RWPE2 (cell line): Measurements from ENCODE around the gene CAPZB.

ENCODE experiments used
- ATAC-seq: fragments of 200-7000 bp; cut with Tn5 transposase; 3 replicates; pipeline ENCODE4 v1.9.1; 2021; ENCODE audit warnings: low read depth
- DNase-seq: peaks from one replicate; pipeline ENCODE4 v3.0.0-alpha.2; 2020; ENCODE audit warnings: low spot score
- H3K27ac ChIP-seq: fragments of 450-650 bp; 2 replicates; pipeline ENCODE4 v1.5.1; 2017; ENCODE audit warnings: mild to moderate bottlenecking; ENCODE audit not compliant: poor library complexity, severe bottlenecking
- H3K27me3 ChIP-seq: fragments of 250-450 bp; sonication (Bioruptor Pico); 2 replicates; pipeline ENCODE4 v1.5.1; 2021; ENCODE audit warnings: mild to moderate bottlenecking, moderate library complexity; ENCODE audit not compliant: insufficient read depth, poor library complexity, severe bottlenecking
- H3K36me3 ChIP-seq: fragments of 250-450 bp; sonication (Bioruptor Pico); 2 replicates; pipeline ENCODE4 v1.5.1; 2020; ENCODE audit warnings: low read depth, mild to moderate bottlenecking, moderate library complexity
- H3K4me1 ChIP-seq: fragments of 250-450 bp; sonication (Bioruptor Pico); 2 replicates; pipeline ENCODE4 v1.5.1; 2021; ENCODE audit warnings: mild to moderate bottlenecking, moderate library complexity; ENCODE audit not compliant: insufficient read depth, poor library complexity, severe bottlenecking
- H3K4me3 ChIP-seq: fragments of 250-450 bp; sonication (Bioruptor Pico); 2 replicates; pipeline ENCODE4 v1.5.1; 2021; ENCODE audit warnings: mild to moderate bottlenecking, moderate library complexity; ENCODE audit not compliant: severe bottlenecking
- H3K9me3 ChIP-seq: fragments of 250-450 bp; sonication (Bioruptor Pico); 2 replicates; pipeline ENCODE4 v1.5.1; 2021; ENCODE audit warnings: mild to moderate bottlenecking, moderate library complexity; ENCODE audit not compliant: severe bottlenecking
- TF ChIP-seq, protein P1 (sequence below): fragments of 450-650 bp; IDR thresholded peaks from one replicate; pipeline ENCODE4 v1.5.1; 2017; ENCODE audit warnings: mild to moderate bottlenecking, moderate library complexity; ENCODE audit not compliant: poor library complexity, severe bottlenecking

The CAPZB gene

GRCh38 chr1:19342894-19343616, 142.3 kb downstream of the CAPZB start:
- DNase-seq = peak; percentile 54
- TF ChIP-seq, protein P1, sequence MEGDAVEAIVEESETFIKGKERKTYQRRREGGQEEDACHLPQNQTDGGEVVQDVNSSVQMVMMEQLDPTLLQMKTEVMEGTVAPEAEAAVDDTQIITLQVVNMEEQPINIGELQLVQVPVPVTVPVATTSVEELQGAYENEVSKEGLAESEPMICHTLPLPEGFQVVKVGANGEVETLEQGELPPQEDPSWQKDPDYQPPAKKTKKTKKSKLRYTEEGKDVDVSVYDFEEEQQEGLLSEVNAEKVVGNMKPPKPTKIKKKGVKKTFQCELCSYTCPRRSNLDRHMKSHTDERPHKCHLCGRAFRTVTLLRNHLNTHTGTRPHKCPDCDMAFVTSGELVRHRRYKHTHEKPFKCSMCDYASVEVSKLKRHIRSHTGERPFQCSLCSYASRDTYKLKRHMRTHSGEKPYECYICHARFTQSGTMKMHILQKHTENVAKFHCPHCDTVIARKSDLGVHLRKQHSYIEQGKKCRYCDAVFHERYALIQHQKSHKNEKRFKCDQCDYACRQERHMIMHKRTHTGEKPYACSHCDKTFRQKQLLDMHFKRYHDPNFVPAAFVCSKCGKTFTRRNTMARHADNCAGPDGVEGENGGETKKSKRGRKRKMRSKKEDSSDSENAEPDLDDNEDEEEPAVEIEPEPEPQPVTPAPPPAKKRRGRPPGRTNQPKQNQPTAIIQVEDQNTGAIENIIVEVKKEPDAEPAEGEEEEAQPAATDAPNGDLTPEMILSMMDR = no peak
- ATAC-seq = no peak
- no peaks in the 10 kb centered on the region for H3K27me3 ChIP-seq
- H3K36me3 ChIP-seq = peaks cover 29% of the 10 kb centered on the region
- no peaks in the 10 kb centered on the region for H3K4me1 ChIP-seq
- no peak overlapping the region for H3K27ac ChIP-seq
- no peaks in the 10 kb centered on the region for H3K9me3 ChIP-seq
- no peak overlapping the region for H3K4me3 ChIP-seq

DNA sequence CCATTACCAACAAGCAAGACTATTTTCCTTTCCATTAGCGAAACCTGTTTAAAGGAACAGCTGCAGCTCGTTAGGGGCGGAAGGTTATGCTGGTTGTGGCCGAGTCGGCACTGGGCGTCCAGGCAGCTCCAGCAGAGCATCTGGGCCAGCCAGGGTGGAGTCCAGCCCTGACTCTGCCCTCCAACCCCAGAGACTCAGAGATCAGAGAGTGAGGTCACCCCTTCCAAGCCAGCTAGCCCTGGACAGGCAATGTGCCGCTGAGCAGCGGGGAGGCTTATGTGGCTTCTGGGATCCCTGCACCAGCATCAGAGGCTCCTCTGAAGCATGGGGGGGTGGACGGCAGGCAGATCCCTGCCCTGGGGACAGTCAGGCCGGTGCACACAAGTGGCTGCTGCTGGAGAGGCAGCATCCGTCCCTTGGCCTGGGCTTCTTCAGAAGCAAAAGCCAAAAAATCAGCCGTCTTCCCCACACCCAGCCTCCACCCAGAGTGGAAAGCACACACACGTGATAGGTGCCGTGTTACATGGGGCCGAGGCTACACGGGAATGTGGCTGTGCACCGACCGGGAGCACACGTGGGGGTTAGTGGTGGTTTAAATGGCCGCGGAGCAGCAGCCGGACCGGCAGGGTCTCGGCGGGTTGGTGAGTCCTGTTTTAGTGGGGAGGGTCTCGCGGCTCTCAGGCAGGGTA, 143.1 kb downstream of the CAPZB start:
- H3K9me3 ChIP-seq = no peaks in the 10 kb centered on the region
- H3K4me1 ChIP-seq = no peaks in the 10 kb centered on the region
- H3K27ac ChIP-seq = no peak overlapping the region
- H3K27me3 ChIP-seq = no peaks in the 10 kb centered on the region
- ATAC-seq (no peak), DNase-seq (peak; percentile 45)
- peaks cover 29% of the 10 kb centered on the region for H3K36me3 ChIP-seq
- H3K4me3 ChIP-seq = no peak overlapping the region
- TF ChIP-seq, protein P1 = no peak

DNA sequence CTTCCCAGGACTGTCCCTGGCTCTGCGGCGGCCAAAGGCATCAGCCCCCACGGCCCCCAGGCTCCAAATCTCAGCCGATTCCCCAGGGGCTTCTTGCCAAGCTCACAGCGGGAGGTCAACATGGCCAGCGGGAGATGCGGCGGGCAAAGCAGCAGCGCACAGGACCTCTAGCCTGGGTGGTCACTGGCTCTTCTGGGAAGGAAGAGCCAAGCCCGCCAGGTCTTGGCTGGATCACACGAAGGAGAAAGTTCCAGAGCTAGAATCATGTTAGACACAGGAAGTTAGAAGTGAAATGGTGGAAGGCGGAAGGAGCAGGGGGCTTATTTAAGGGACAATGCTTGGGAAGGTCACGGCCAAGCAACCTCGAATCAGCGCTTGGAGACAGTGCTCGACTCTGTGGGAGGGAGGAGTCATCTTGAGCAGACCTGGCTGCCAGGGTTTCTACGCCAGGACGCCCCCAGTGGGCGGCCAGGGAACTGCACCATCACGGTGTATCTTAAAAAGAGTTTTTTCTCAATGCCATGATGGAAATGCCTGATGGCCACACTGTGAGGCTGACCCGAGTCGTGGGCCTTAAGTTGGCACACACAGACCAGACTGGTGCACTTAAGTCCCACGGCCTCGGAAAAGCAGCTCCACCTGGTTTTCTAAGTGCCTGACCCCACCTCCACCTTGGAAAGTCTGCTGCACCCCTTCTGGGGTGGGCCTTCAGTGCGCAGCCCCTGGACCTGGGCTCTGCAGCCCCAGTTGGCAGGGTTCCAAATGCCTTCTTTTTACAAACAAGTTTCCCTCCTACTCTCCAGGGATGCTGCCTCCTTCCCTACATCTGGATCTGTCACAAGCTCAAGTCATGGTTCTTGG, 143.9 kb downstream of the CAPZB start:
- Histone ChIP-seq H3K4me3 (no peak overlapping the region), H3K9me3 (no peaks in the 10 kb centered on the region), H3K27ac (no peak overlapping the region), H3K27me3 (no peaks in the 10 kb centered on the region), H3K36me3 (peaks cover 29% of the 10 kb centered on the region), H3K4me1 (no peaks in the 10 kb centered on the region)
- peak; percentile 47 for DNase-seq
- peak; percentile 37; the same call in 2 of the 3 replicates for ATAC-seq
- TF ChIP-seq, protein P1 = peak; percentile 82

GRCh38 chr1:19340387-19340937, 144.9 kb downstream of the CAPZB start:
- TF ChIP-seq, protein P1 = no peak
- H3K4me3 ChIP-seq = no peak overlapping the region
- no peaks in the 10 kb centered on the region for H3K27me3 ChIP-seq
- H3K36me3 ChIP-seq = peaks cover 28% of the 10 kb centered on the region
- ATAC-seq = no peak
- no peak overlapping the region for H3K27ac ChIP-seq
- H3K4me1 ChIP-seq = no peaks in the 10 kb centered on the region
- no peaks in the 10 kb centered on the region for H3K9me3 ChIP-seq
- no peak for DNase-seq
